SK-N-MC (cell line): Measurements from ENCODE around the gene VARS2.

Source experiments
- EZH2 ChIP-seq: fragments of 200-600 bp; sonication (generic); IDR thresholded peaks from one replicate; pipeline ENCODE4 v1.6.1; 2017; ENCODE audit warnings: antibody characterized with exemption
- FOXP2 ChIP-seq: optimal IDR thresholded peaks from 2 replicates; pipeline ENCODE3; 2011; ENCODE audit warnings: mild to moderate bottlenecking, moderate library complexity; ENCODE audit not compliant: insufficient read depth; ENCODE audit errors: extremely low read length, control extremely low read depth
- POLR2AphosphoS5 ChIP-seq: IDR thresholded peaks from 2 replicates; pipeline ENCODE4 v1.6.1; 2012; ENCODE audit warnings: mild to moderate bottlenecking, low read depth, low read length, borderline replicate concordance

DNA sequence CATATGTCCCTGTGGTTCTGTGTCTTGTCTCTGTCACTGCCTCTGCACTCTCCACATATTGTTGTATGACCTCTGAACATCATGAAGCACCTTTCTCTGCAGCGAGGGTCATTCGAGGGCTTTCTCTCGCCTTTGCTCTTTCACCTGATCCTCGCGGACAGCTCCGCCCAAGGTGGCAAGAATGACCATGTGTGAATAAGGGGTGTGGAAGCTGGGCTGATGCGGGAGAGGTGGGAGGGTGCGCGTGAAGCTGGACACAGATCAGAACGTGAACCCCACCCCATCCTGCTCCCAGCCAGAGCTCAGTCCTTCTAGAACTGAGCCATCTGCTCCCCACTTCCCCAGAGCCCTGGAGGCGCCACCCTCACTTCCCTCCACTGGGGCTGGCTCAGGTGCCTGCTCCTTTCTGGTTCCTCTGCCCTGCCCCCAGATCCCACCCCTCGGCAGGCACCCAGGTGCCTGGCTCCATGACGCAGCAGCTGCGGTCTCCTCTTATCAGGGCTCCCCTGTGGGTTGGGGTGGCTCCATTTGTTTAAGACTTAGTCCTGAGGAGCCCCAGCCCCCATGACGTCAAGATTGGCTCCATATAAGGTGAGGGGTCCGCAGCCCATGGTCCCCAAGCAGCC lies 26.4 kb downstream of the VARS2 start, which contains the start of gene MUCL3:
- no peak for TF ChIP-seq POLR2AphosphoS5
- TF ChIP-seq EZH2, result no peak
- TF ChIP-seq FOXP2, result no peak
